NCI-H2227 treated with DMSO at 0.1 percent for 48 hours (cell line): Measurements from ENCODE around the gene GTF3C6.
"Not testable (repeated sequence)": the region's sequence is repeated elsewhere in the genome, so short reads cannot be mapped to it uniquely, and the experiment has no call there.

Experiments
- DNase-seq: peaks from one replicate; lab custom pipeline; 2025; lab: John Stamatoyannopoulos, UW

Gene GTF3C6

GRCh38 chr6:110979565-110980101, 21.1 kb downstream of the GTF3C6 start:
- no peak for DNase-seq

- DNase-seq, result no peak
Observed at GRCh38 chr6:110980227-110980626, 21.7 kb downstream of the GTF3C6 start.

GRCh38 chr6:110980648-110981047, 22.1 kb downstream of the GTF3C6 start:
- no peak for DNase-seq

- DNase-seq, result no peak
Observed at GRCh38 chr6:110981202-110981600, 22.7 kb downstream of the GTF3C6 start.

- no peak for DNase-seq
Observed at GRCh38 chr6:110990840-110991576, 32.5 kb downstream of the GTF3C6 start.

- DNase-seq, result no peak
Observed at GRCh38 chr6:110996691-110997090, 38.2 kb downstream of the GTF3C6 start.

- no peak for DNase-seq
Observed at GRCh38 chr6:110999634-111000270, 41.2 kb downstream of the GTF3C6 start.

GRCh38 chr6:111002350-111002749, 43.8 kb downstream of the GTF3C6 start:
- DNase-seq, result no peak

- no peak for DNase-seq
Observed at GRCh38 chr6:111011360-111012142, 53.0 kb downstream of the GTF3C6 start.

GRCh38 chr6:111012143-111012452, 53.6 kb downstream of the GTF3C6 start:
- DNase-seq, result no peak

GRCh38 chr6:111012520-111012919, 54.0 kb downstream of the GTF3C6 start:
- not testable (repeated sequence) for DNase-seq

GRCh38 chr6:111013144-111013915, 54.8 kb downstream of the GTF3C6 start:
- no peak for DNase-seq

GRCh38 chr6:111015389-111016124, 57.1 kb downstream of the GTF3C6 start:
- no peak for DNase-seq

GRCh38 chr6:111017241-111017640, 58.7 kb downstream of the GTF3C6 start:
- not testable (repeated sequence) for DNase-seq
